Neutrophil (primary cell): ENCODE measurements around the gene CD160.

Experiments used
- H3K27ac ChIP-seq: fragments of 200-600 bp; sonication (generic); 2 replicates; pipeline ENCODE4 v1.5.1; 2016; ENCODE audit warnings: mild to moderate bottlenecking, moderate library complexity
- H3K27me3 ChIP-seq: fragments of 200-600 bp; sonication (generic); 2 replicates; pipeline ENCODE4 v1.6.0; 2016; ENCODE audit warnings: mild to moderate bottlenecking
- H3K36me3 ChIP-seq: fragments of 200-600 bp; sonication (generic); 2 replicates; pipeline ENCODE4 v1.5.1; 2017
- H3K4me1 ChIP-seq, 2 experiments: fragments of 200-600 bp in 1 of 2; sonication (generic) in 1 of 2; 1 replicate in 1 of 2; 2 replicates in 1 of 2; pipeline versions ENCODE4 v1.5.1 to v1.6.1; 2013 to 2016; ENCODE audit warnings: low read depth in 1 of 2, low read length in 1 of 2, mild to moderate bottlenecking in 1 of 2, moderate library complexity in 1 of 2; ENCODE audit not compliant: control insufficient read depth in 1 of 2, insufficient read depth in 1 of 2
- H3K4me3 ChIP-seq, 2 experiments: fragments of 200-600 bp in 1 of 2; sonication (generic) in 1 of 2; 1 replicate in 1 of 2; 2 replicates in 1 of 2; pipeline ENCODE4 v1.5.1; 2013 to 2016; ENCODE audit warnings: low read depth in 1 of 2, low read length in 1 of 2, mild to moderate bottlenecking in 1 of 2, moderate library complexity in 1 of 2
- H3K9me3 ChIP-seq: fragments of 200-600 bp; sonication (generic); 2 replicates; pipeline ENCODE4 v1.5.1; 2016
- CTCF ChIP-seq: fragments of 200-600 bp; sonication (generic); IDR thresholded peaks from 2 replicates; pipeline ENCODE4 v1.5.1; 2016; ENCODE audit warnings: antibody characterized with exemption

Gene CD160

GRCh38 chr1:145784409-145784808 is 65.1 kb downstream of the CD160 start:
- H3K4me3 ChIP-seq = no peak overlapping the region
- H3K36me3 ChIP-seq = peaks cover 8% of the 10 kb centered on the region
- no peaks in the 10 kb centered on the region for H3K9me3 ChIP-seq
- no peak for TF ChIP-seq CTCF
- no peaks in the 10 kb centered on the region for H3K27me3 ChIP-seq
- H3K4me1 ChIP-seq = no peaks in the 10 kb centered on the region
- no peak overlapping the region for H3K27ac ChIP-seq

- no peak overlapping the region for H3K27ac ChIP-seq
- H3K4me1 ChIP-seq = no peaks in the 10 kb centered on the region
- no peaks in the 10 kb centered on the region for H3K27me3 ChIP-seq
- no peaks in the 10 kb centered on the region for H3K9me3 ChIP-seq
- no peak for TF ChIP-seq CTCF
- H3K36me3 ChIP-seq = peaks cover 8% of the 10 kb centered on the region
- H3K4me3 ChIP-seq = no peak overlapping the region
Measured at GRCh38 chr1:145785547-145785946, 66.2 kb downstream of the CD160 start.

GRCh38 chr1:145786271-145786670 is 67.0 kb downstream of the CD160 start:
- Histone ChIP-seq H3K27me3 (no peaks in the 10 kb centered on the region), H3K36me3 (peaks cover 8% of the 10 kb centered on the region), H3K27ac (no peak overlapping the region), H3K9me3 (no peaks in the 10 kb centered on the region), H3K4me1 (no peaks in the 10 kb centered on the region), H3K4me3 (no peak overlapping the region)
- TF ChIP-seq CTCF = no peak

DNA sequence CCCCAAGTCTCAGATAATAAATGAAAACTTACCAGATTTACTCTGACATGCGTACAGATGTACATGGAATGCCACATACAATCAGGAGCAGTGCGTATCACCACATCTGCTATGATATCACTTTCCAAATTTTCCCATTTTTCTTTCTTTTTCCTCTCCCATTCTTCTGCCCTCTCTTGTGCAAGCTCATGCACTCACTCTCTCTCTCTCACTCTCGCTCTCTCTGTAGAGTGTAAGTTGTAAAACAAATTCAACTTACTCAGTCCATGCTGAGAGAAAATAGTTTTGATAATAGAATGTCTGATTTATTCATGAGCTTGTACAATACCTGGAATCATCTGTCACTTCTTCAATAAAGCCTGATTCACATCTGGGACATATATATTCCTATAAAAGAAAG is 69.3 kb downstream of the CD160 start:
- no peaks in the 10 kb centered on the region for H3K36me3 ChIP-seq
- H3K27me3 ChIP-seq = no peaks in the 10 kb centered on the region
- no peaks in the 10 kb centered on the region for H3K9me3 ChIP-seq
- no peak for TF ChIP-seq CTCF
- H3K4me3 ChIP-seq = no peak overlapping the region
- no peak overlapping the region for H3K27ac ChIP-seq
- no peaks in the 10 kb centered on the region for H3K4me1 ChIP-seq
